ENCODE data around the gene PCMT1. TPM values are rescaled to one million over a fixed set of nuclear protein-coding genes. Genes with fewer than 3 reads are reported as not detected.

PCMT1 gene
- total RNA-seq, 2 donors from 2014 or later, result 67.9 to 68.5 TPM

GRCh38 chr6:149856256-149856994, 106.9 kb downstream of the PCMT1 start:
- no peaks in the 10 kb centered on the region for H3K9me3 Mint-ChIP-seq

GRCh38 chr6:149857541-149857940, 108.0 kb downstream of the PCMT1 start:
- ATAC-seq, result no peak
- no peak overlapping the region for H3K4me3 Mint-ChIP-seq

More at GRCh38 chr6:149856256-149856994, 106.9 kb downstream of the PCMT1 start:
- peaks cover 27 to 30% of the 10 kb centered on the region in 2 donors for H3K27me3 Mint-ChIP-seq
- DNase-seq (ENCODE audit: low spot score) (no peak), ATAC-seq (no peak)
- no peak overlapping the region for H3K27ac Mint-ChIP-seq
- no peak overlapping the region for H3K4me3 Mint-ChIP-seq
- H3K4me1 Mint-ChIP-seq (ENCODE audit: low read depth in 2 of 2), result peaks cover 17 to 23% of the 10 kb centered on the region in 2 donors
- no peaks in the 10 kb centered on the region for H3K36me3 Mint-ChIP-seq

GRCh38 chr6:149859368-149859767, 109.8 kb downstream of the PCMT1 start:
- Mint-ChIP-seq H3K4me3 (no peak overlapping the region), H3K9me3 (no peaks in the 10 kb centered on the region), H3K27me3 (peaks cover 28 to 39% of the 10 kb centered on the region in 2 donors), H3K4me1 (ENCODE audit: low read depth in 2 of 2) (peaks cover 15 to 16% of the 10 kb centered on the region in 2 donors), H3K36me3 (no peaks in the 10 kb centered on the region), H3K27ac (no peak overlapping the region)
- ATAC-seq (no peak), DNase-seq (ENCODE audit: low spot score) (no peak)

More at GRCh38 chr6:149857541-149857940, 108.0 kb downstream of the PCMT1 start:
- Mint-ChIP-seq H3K36me3 (no peaks in the 10 kb centered on the region), H3K4me1 (ENCODE audit: low read depth in 2 of 2) (peaks cover 15 to 19% of the 10 kb centered on the region in 2 donors), H3K9me3 (no peaks in the 10 kb centered on the region), H3K27ac (no peak overlapping the region), H3K27me3 (peaks cover 28 to 38% of the 10 kb centered on the region in 2 donors)
- DNase-seq (ENCODE audit: low spot score), result no peak

- ATAC-seq (no peak), DNase-seq (ENCODE audit: low spot score) (no peak)
- Mint-ChIP-seq H3K27me3 (peaks cover 24 to 34% of the 10 kb centered on the region in 2 donors), H3K4me3 (no peak overlapping the region), H3K27ac (no peak overlapping the region), H3K9me3 (no peaks in the 10 kb centered on the region), H3K4me1 (ENCODE audit: low read depth in 2 of 2) (peaks cover 14 to 16% of the 10 kb centered on the region in 2 donors), H3K36me3 (no peaks in the 10 kb centered on the region)
Measured at GRCh38 chr6:149859938-149860337, 110.4 kb downstream of the PCMT1 start.

- DNase-seq (ENCODE audit: low spot score), result no peak
- ATAC-seq, result no peak
- H3K27ac Mint-ChIP-seq, result no peak overlapping the region
- no peaks in the 10 kb centered on the region for H3K9me3 Mint-ChIP-seq
- H3K4me3 Mint-ChIP-seq, result no peak overlapping the region
- H3K27me3 Mint-ChIP-seq, result peaks cover 22 to 29% of the 10 kb centered on the region in 2 donors
- H3K4me1 Mint-ChIP-seq (ENCODE audit: low read depth in 2 of 2), result peaks cover 11 to 16% of the 10 kb centered on the region in 2 donors
- H3K36me3 Mint-ChIP-seq, result no peaks in the 10 kb centered on the region
Measured at GRCh38 chr6:149860513-149860833, 110.9 kb downstream of the PCMT1 start.

Other genes starting within 250 kb of the PCMT1 start
- 10 to 100 TPM; 18.7 to 19.7 TPM for gene PPIL4, start 203.7 kb upstream of the PCMT1 start, total RNA-seq
- 10 to 100 TPM in 1 of 2 donors, 1 to 10 TPM in 1; 9.9 to 16.6 TPM for gene GINM1, start 183.4 kb upstream of the PCMT1 start, total RNA-seq
- 10 to 100 TPM; 19.8 to 26.1 TPM for gene KATNA1, start 101.0 kb upstream of the PCMT1 start, total RNA-seq
- 10 to 100 TPM; 37.4 to 41.4 TPM for gene LATS1, start 31.6 kb upstream of the PCMT1 start, total RNA-seq
- 10 to 100 TPM; 53.3 to 73.2 TPM for gene NUP43, start 3.2 kb upstream of the PCMT1 start, total RNA-seq
- gene LRP11, start 114.6 kb downstream of the PCMT1 start, total RNA-seq, result 1 to 10 TPM; 1.6 to 2.9 TPM
- not detected for gene RAET1E, start 148.4 kb downstream of the PCMT1 start, total RNA-seq
- gene RAET1G, start 173.4 kb downstream of the PCMT1 start, total RNA-seq, result under 1 TPM in 1 of 2 donors, not detected in 1; 0.43 TPM
- gene ULBP2, start 192.3 kb downstream of the PCMT1 start, total RNA-seq, result 1 to 10 TPM in 1 of 2 donors, under 1 TPM in 1; 0.98 to 4.0 TPM
- gene ULBP1, start 214.2 kb downstream of the PCMT1 start, total RNA-seq, result 1 to 10 TPM in 1 of 2 donors, under 1 TPM in 1; 0.31 to 1.5 TPM